Heart left ventricle (tissue), 13 donors: Measurements from ENCODE around the gene NGEF.

Experiments used
- CTCF ChIP-seq, 12 donors: fragments of 200-600 bp; sonication (generic) in 4 of 12; IDR thresholded peaks; one replicate each; pipeline versions ENCODE4 v1.5.0 to v1.8.0; 2018 to 2022; ENCODE audit warnings: antibody characterized with exemption in 12 of 12, mild to moderate bottlenecking in 5 of 12
- POLR2A ChIP-seq, 2 donors: fragments of 450-650 bp; IDR thresholded peaks; one replicate each; pipeline ENCODE4 v1.6.1; 2017; ENCODE audit warnings: antibody characterized with exemption in 2 of 2, mild to moderate bottlenecking in 2 of 2, moderate library complexity in 2 of 2
- donor health status: ischemic (EF 13 %, LVEDD 7.1; RV severe dilation, severe dysfunction).
- donor health status: DM: no; HTN: yes; CAD: no.
- donor health status: DM: no; HTN: no; CAD: no.
- donor health status: ischemic (EF 25% LVEDD 6.9; RV normal size, moderate dysfunction).
- donor health status: ischemic (EF 25% LVEDD 5.7; RV mildly dilated, moderate dysfunction).
- donor health status: ischemic (EF 35%, LVEDD 5.7; RV mildly dilated, moderate dysfunction).
- donor health status: nonischemic (EF 11% LVEDD 7.7; RV severe dilation, severe dysfunction).
- donor health status: DM: yes; HTN: yes; CAD: no.
- donor health status: PGD.
- donor health status: ischemic (EF 29% LVEDD 5.4; RV normal size, mild dysfunction).
- donor health status: nonischemic (EF 23%, LVEDD 6.1; RV moderate dilation, normal function).

- TF ChIP-seq CTCF (IDR thresholded peaks at IDR 0.05) (no peak), POLR2A (IDR thresholded peaks at IDR 0.05) (no peak)
Observed at GRCh38 chr2:233015019-233015645, 2.1 kb upstream of the NGEF start.
